Natural killer cell treated with Interleukin-12 subunit alpha and Interleukin-12 subunit beta and Interleukin-15 and Interleukin-18, amount 100 ng/mL, for 72 hours (primary cell): ENCODE results near the gene ZIC5. TPM values are rescaled to one million over a fixed set of nuclear protein-coding genes. Genes with fewer than 3 reads are reported as not detected.

Source experiments
- ATAC-seq, 2 donors: fragments of 150-1000 bp; cut with Tn5 transposase in 1 of 2; sonication (Bioruptor Pico), chemical (Tn5 transposase) in 1 of 2; 2 replicates each; pipeline ENCODE4 v1.10.0; 2021
- DNase-seq: peaks from one replicate; pipeline ENCODE4 v3.0.0; 2022; ENCODE audit warnings: low spot score
- H3K27ac Mint-ChIP-seq, 2 donors: 1 replicate in 1 of 2; 2 replicates in 1 of 2; pipeline ENCODE4 v1.8.0; 2022; ENCODE audit warnings: mixed read lengths in 2 of 2, mild to moderate bottlenecking in 1 of 2, moderate library complexity in 1 of 2
- H3K27me3 Mint-ChIP-seq, 2 donors: 1 replicate in 1 of 2; 2 replicates in 1 of 2; pipeline ENCODE4 v1.8.0; 2022; ENCODE audit warnings: mixed read lengths in 2 of 2
- H3K36me3 Mint-ChIP-seq: one replicate; pipeline ENCODE4 v1.8.0; 2022; ENCODE audit warnings: mixed read lengths
- H3K4me1 Mint-ChIP-seq, 2 donors: 1 replicate in 1 of 2; 2 replicates in 1 of 2; pipeline ENCODE4 v1.8.0; 2022; ENCODE audit warnings: low read depth in 2 of 2, mixed read lengths in 2 of 2, mild to moderate bottlenecking in 1 of 2
- H3K4me3 Mint-ChIP-seq: one replicate; pipeline ENCODE4 v1.8.0; 2022; ENCODE audit warnings: mixed read lengths
- H3K9me3 Mint-ChIP-seq: 2 replicates; pipeline ENCODE4 v1.8.0; 2022; ENCODE audit warnings: mixed read lengths
- total RNA-seq, 2 donors: library from RNA; stranded (reverse); gene quantifications; one replicate each; pipeline ENCODE4 v1.2.3, GENCODE V29; 2022

Gene ZIC5
- total RNA-seq, 2 donors from 2014 or later: not detected

- Mint-ChIP-seq H3K9me3 (no peaks in the 10 kb centered on the region), H3K4me1 (peaks cover 9 to 12% of the 10 kb centered on the region in 2 donors), H3K27ac (no peak overlapping the region), H3K27me3 (peaks cover 56 to 66% of the 10 kb centered on the region in 2 donors), H3K4me3 (no peak overlapping the region), H3K36me3 (peaks cover 26% of the 10 kb centered on the region)
- no peak for DNase-seq
- ATAC-seq: no peak
Measured at GRCh38 chr13:99976575-99976974, 5.0 kb upstream of the ZIC5 start.

GRCh38 chr13:99975626-99976025 lies 4.1 kb upstream of the ZIC5 start:
- peaks cover 9 to 12% of the 10 kb centered on the region in 2 donors for H3K4me1 Mint-ChIP-seq
- H3K4me3 Mint-ChIP-seq: no peak overlapping the region
- H3K27ac Mint-ChIP-seq: no peak overlapping the region

GRCh38 chr13:99974939-99975561 lies 3.5 kb upstream of the ZIC5 start:
- ATAC-seq: no peak
- Mint-ChIP-seq H3K36me3 (peaks cover 26% of the 10 kb centered on the region), H3K27me3 (peaks cover 59 to 68% of the 10 kb centered on the region in 2 donors), H3K4me1 (peaks cover 11 to 13% of the 10 kb centered on the region in 2 donors), H3K4me3 (no peak overlapping the region), H3K27ac (no peak overlapping the region), H3K9me3 (no peaks in the 10 kb centered on the region)
- no peak for DNase-seq

More at GRCh38 chr13:99975626-99976025, 4.1 kb upstream of the ZIC5 start:
- DNase-seq: no peak
- peaks cover 26% of the 10 kb centered on the region for H3K36me3 Mint-ChIP-seq
- no peak for ATAC-seq
- no peaks in the 10 kb centered on the region for H3K9me3 Mint-ChIP-seq
- H3K27me3 Mint-ChIP-seq: peaks cover 58 to 66% of the 10 kb centered on the region in 2 donors

- no peak for DNase-seq
- Mint-ChIP-seq H3K9me3 (no peaks in the 10 kb centered on the region), H3K4me3 (no peak overlapping the region), H3K27me3 (peaks cover 63 to 74% of the 10 kb centered on the region in 2 donors), H3K27ac (no peak overlapping the region), H3K36me3 (peaks cover 26% of the 10 kb centered on the region), H3K4me1 (peaks cover 15 to 17% of the 10 kb centered on the region in 2 donors)
- ATAC-seq: no peak
Measured at GRCh38 chr13:99974296-99974938, 2.9 kb upstream of the ZIC5 start.

GRCh38 chr13:99973808-99974185 lies 2.2 kb upstream of the ZIC5 start:
- DNase-seq (no peak), ATAC-seq (no peak)
- H3K4me1 Mint-ChIP-seq: peaks cover 18 to 22% of the 10 kb centered on the region in 2 donors
- H3K36me3 Mint-ChIP-seq: peaks cover 26% of the 10 kb centered on the region
- no peaks in the 10 kb centered on the region for H3K9me3 Mint-ChIP-seq
- H3K27me3 Mint-ChIP-seq: peaks cover 66 to 78% of the 10 kb centered on the region in 2 donors
- no peak overlapping the region for H3K4me3 Mint-ChIP-seq
- H3K27ac Mint-ChIP-seq: no peak overlapping the region

GRCh38 chr13:99973163-99973807 lies 1.7 kb upstream of the ZIC5 start:
- H3K27me3 Mint-ChIP-seq: peaks cover 61 to 73% of the 10 kb centered on the region in 2 donors
- H3K36me3 Mint-ChIP-seq: peaks cover 26% of the 10 kb centered on the region
- H3K4me3 Mint-ChIP-seq: no peak overlapping the region
- ATAC-seq: no peak
- no peaks in the 10 kb centered on the region for H3K9me3 Mint-ChIP-seq
- DNase-seq: no peak
- no peak overlapping the region for H3K27ac Mint-ChIP-seq
- peaks cover 13 to 17% of the 10 kb centered on the region in 2 donors for H3K4me1 Mint-ChIP-seq

- Mint-ChIP-seq H3K27me3 (peaks cover 58 to 70% of the 10 kb centered on the region in 2 donors), H3K36me3 (peaks cover 31% of the 10 kb centered on the region), H3K4me1 (peaks cover 19 to 20% of the 10 kb centered on the region in 2 donors), H3K4me3 (peak overlapping the region; percentile 32), H3K9me3 (no peaks in the 10 kb centered on the region), H3K27ac (peak overlapping the region in 1 of 2 donors; percentile 61)
- no peak for DNase-seq
- no peak for ATAC-seq
Measured at GRCh38 chr13:99972190-99972731, 694 bp upstream of the ZIC5 start.

- Mint-ChIP-seq H3K4me3 (peak overlapping the region; percentile 57), H3K36me3 (peaks cover 25% of the 10 kb centered on the region), H3K27ac (no peak overlapping the region), H3K4me1 (peaks cover 19 to 20% of the 10 kb centered on the region in 2 donors), H3K27me3 (peaks cover 56 to 69% of the 10 kb centered on the region in 2 donors), H3K9me3 (no peaks in the 10 kb centered on the region)
- ATAC-seq (peak; percentile 32 to 41), DNase-seq (no peak)
Measured at GRCh38 chr13:99970651-99971575, 654 bp downstream of the ZIC5 start.

- Mint-ChIP-seq H3K9me3 (no peaks in the 10 kb centered on the region), H3K27ac (peak overlapping the region; percentile 56 to 58), H3K36me3 (peaks cover 25% of the 10 kb centered on the region), H3K27me3 (peaks cover 58 to 73% of the 10 kb centered on the region in 2 donors), H3K4me1 (peaks cover 19 to 20% of the 10 kb centered on the region in 2 donors), H3K4me3 (peak overlapping the region; percentile 84)
- no peak for DNase-seq
- ATAC-seq: peak; percentile 52 to 68
Measured at GRCh38 chr13:99969919-99970650, 1.5 kb downstream of the ZIC5 start.

GRCh38 chr13:99969453-99969918 lies 2.1 kb downstream of the ZIC5 start:
- ATAC-seq (no peak), DNase-seq (no peak)
- H3K4me3 Mint-ChIP-seq: peak overlapping the region; percentile 84
- H3K36me3 Mint-ChIP-seq: peaks cover 24% of the 10 kb centered on the region
- H3K9me3 Mint-ChIP-seq: no peaks in the 10 kb centered on the region
- peaks cover 54 to 69% of the 10 kb centered on the region in 2 donors for H3K27me3 Mint-ChIP-seq
- peaks cover 19 to 20% of the 10 kb centered on the region in 2 donors for H3K4me1 Mint-ChIP-seq
- H3K27ac Mint-ChIP-seq: peak overlapping the region; percentile 56 to 58

GRCh38 chr13:99968521-99969452 lies 2.8 kb downstream of the ZIC5 start:
- no peak for ATAC-seq
- Mint-ChIP-seq H3K36me3 (peaks cover 20% of the 10 kb centered on the region), H3K4me1 (peaks cover 19 to 20% of the 10 kb centered on the region in 2 donors), H3K27ac (no peak overlapping the region), H3K4me3 (peak overlapping the region; percentile 71), H3K27me3 (peaks cover 52 to 69% of the 10 kb centered on the region in 2 donors), H3K9me3 (no peaks in the 10 kb centered on the region)
- DNase-seq: no peak
